ENCODE data around the gene TBCEL.

DNA sequence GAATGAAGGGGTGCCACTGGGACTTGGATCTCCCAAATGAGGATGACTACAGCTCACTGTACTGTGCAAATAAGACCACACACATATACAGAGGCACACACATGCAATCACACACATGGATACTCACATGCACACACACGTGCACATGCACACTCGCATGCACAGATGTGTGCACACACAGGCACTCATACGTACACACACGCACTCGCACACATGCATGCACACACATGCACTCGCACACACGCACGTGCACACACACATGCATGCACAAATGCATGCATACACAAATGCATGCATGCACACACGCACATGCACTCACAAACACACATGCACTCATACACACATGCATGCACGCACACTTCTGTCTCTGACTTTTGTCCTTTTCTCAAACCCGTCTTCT, 113.1 kb downstream of the TBCEL start:
- TF ChIP-seq, protein P1, sequence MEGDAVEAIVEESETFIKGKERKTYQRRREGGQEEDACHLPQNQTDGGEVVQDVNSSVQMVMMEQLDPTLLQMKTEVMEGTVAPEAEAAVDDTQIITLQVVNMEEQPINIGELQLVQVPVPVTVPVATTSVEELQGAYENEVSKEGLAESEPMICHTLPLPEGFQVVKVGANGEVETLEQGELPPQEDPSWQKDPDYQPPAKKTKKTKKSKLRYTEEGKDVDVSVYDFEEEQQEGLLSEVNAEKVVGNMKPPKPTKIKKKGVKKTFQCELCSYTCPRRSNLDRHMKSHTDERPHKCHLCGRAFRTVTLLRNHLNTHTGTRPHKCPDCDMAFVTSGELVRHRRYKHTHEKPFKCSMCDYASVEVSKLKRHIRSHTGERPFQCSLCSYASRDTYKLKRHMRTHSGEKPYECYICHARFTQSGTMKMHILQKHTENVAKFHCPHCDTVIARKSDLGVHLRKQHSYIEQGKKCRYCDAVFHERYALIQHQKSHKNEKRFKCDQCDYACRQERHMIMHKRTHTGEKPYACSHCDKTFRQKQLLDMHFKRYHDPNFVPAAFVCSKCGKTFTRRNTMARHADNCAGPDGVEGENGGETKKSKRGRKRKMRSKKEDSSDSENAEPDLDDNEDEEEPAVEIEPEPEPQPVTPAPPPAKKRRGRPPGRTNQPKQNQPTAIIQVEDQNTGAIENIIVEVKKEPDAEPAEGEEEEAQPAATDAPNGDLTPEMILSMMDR (IDR thresholded peaks at IDR 0.05), result no peak
- no peak for TF ChIP-seq EP300 (IDR thresholded peaks at IDR 0.05)
